Fibroblast of skin of abdomen (primary cell): ENCODE results near the gene MAP1LC3A. TPM values are rescaled to one million over a fixed set of nuclear protein-coding genes. Genes with fewer than 3 reads are reported as not detected.
"Not testable (repeated sequence)": the region's sequence is repeated elsewhere in the genome, so short reads cannot be mapped to it uniquely, and the experiment has no call there.

Experiments
- DNase-seq: peaks from one replicate; pipeline ENCODE4 v3.0.0-alpha.2; 2013
- polyA plus RNA-seq, 2 experiments: library from polyadenylated mRNA; unstranded; fragments of 120-200 nt; gene quantifications; one replicate each; pipeline ENCODE4 v1.2.1, GENCODE V29; 2013; ENCODE audit not compliant: insufficient read length in 2 of 2

Gene MAP1LC3A
- polyA plus RNA-seq (2013, experiment 1 of 2; ENCODE audit: insufficient read length) = 50.9 TPM
- 55.6 TPM for polyA plus RNA-seq (2013, experiment 2 of 2; ENCODE audit: insufficient read length)

DNA sequence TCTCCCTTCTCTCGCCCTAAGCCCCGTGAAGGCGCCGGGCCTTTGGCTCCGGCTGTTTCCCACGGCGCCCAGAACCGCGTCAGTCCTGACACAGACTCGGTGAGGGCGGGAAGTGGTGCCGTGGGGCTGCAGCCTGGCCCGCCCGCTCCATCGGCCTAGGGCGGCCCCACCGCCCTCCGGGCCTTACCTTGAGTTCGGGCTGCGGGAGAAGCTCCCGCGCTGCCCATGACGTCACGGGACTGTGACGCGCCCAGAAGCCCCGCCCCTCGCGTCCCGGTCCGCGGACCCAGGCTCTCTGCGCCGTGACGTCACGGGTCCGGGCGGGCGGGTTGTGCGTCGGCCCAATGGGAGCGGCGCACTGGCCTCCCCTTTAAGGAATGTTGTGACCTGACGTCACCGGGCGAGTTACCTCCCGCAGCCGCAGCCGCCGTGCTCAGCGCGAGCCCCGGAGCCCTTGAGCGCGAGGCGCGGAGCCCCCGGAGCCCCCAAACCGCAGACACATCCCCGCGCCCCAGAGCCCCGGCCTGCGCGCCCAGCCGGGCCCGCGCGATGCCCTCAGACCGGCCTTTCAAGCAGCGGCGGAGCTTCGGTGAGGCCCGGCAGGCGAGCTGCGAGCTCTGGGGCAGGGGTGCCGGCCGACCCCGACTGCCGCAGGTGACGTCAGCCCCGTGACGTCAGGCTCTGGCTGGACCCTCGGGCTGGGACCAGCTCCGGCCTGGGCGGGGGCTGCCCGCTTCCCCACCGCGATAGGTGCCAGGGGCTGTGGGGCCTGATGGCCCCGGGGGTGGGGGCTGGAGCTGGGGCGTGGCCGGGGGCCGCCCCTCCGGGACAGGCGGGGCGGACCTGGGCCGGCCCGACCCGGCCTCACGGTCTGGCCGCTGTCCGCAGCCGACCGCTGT, at the start of gene MAP1LC3A:
MAP1LC3A (plus strand) TSS at position 399 of the 899 bp plus-strand sequence; CDS start at position 550, 151 bp downstream.
- DNase-seq = peak; percentile 98

DNA sequence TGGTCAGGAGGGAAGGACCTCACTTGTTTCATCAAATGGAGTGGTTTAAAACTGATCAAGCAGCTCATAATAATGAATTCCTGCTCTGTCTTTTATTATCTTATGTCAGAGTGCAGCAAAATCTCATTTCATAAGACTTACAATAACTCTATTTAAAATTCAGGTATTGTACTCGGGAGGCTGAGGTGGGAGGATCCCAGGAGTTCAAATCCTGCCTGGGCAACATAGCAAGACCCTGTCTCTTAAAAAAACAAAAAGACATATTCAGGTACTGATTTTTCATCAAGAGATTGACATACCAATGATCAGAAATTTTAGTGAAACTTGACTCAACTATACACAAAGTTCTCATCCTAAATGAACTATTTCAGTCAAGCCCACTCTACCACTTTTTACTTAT, 47.9 kb upstream of the MAP1LC3A start:
- no peak for DNase-seq

DNA sequence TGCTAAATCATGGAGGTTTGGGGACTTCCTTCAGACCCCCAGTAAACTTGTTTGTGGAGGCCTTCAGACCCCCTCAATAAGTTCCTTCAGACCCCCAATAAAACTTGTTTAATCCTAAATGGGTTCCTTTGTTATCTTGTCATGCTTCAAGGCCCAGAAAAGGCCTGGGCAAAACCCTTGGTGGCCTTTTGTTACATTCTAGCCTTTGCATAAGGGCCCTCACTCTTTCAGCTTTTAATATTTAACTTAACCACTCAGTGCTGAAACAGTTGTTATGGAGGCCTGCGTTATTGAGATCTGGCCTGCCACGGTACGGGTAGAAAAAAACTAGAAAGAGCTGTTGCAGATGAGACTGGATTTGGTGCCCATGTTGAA, 46.6 kb upstream of the MAP1LC3A start:
- no peak for DNase-seq

DNA sequence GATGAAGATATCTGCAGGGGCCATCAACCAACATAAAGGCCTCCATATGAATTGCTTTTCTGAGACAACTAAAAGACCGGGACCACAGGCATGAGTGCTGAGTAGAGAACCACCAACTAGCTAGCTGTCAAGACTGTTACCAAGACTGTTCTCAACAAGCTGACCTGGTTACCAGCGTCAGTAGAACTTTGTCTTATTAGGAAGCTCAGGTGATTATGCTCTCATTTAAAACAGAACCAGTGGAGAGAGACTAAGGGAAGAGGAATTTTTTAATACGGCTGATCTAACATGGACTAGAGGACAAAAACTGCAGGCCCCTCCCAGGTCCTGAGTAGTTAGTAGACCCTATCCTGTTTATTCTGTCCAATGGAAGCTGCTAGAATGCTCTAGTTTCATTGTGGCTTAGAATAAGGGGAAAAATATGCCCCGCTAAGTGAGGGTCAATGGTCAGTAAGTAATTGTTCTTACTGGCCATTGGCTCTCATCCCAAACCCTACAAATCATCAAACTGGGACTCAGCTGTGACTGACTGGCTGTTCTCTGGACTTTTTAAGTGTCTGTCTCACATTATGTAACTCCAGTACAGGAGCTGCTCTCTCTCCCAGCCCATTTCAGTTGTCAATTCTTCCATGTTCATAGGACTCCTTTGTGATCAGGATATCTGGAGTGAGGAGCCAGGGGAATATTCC, 46.1 kb upstream of the MAP1LC3A start:
- DNase-seq = no peak

DNA sequence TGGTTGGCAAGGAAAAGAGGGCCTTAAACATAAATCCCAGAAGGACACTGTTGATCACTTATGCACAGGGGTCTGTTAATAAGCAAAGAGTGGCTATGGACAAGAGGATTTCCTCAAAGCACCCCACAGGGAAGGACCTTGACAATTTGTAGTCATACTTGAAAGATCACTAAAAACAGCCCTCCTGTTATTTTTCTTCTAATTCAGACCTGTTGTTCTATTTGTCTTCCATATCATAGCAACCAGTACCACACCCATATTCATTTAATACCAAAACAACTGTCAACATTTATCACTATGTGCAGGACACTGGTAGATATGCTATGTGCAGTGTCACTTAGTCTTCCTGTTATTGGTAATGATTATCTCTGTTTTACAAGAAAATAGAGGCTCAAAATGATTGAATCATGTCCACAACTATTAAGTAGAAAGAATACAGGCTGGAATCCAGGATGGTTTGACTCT, 45.5 kb upstream of the MAP1LC3A start:
- no peak for DNase-seq

DNA sequence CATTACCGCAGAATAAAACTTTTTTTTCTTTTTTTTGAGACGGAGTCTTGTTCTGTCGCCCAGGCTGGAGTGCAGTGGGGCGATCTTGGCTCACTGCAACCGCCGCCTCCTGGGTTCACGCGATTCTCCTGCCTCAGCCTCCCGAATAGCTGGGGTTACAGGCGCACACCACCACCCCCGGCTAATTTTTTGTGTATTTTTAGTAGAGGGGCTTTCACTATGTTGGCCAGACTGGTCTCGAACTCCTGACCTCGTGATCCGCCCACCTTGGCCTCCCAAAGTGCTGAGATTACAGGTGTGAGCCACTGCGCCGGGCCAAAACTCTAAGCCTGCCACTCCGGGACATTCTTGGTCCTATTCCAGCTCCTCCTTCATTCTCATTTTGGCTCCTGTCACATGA, 44.5 kb upstream of the MAP1LC3A start:
- not testable (repeated sequence) for DNase-seq

DNA sequence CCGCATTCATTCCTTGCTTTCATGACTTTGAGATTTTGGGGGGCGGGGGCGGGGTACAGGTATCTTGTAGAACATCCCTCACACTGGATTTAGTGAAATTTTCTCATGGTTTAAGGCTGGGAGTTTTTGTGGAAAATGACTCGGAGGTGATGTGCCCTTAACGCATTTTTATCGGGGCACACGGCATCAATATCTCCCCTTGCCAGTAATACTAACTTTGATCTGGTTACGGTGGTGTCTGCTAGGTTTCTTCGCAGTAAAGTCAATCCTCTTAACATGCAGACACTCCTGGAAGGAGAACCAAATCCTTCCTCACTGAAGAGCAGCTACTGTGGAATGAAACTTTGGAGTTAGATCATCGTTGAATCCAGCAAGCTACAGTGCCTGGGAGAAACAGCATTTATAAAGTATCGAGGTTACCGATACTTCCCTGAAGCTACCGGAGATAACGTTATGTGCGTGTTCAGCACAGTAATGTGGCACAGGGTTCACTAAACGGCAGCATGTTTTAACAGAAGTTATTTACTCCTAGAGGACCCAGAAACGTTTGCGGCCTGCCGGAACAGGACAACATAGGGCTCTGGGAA, 43.5 kb upstream of the MAP1LC3A start:
- DNase-seq = peak; percentile 5

DNA sequence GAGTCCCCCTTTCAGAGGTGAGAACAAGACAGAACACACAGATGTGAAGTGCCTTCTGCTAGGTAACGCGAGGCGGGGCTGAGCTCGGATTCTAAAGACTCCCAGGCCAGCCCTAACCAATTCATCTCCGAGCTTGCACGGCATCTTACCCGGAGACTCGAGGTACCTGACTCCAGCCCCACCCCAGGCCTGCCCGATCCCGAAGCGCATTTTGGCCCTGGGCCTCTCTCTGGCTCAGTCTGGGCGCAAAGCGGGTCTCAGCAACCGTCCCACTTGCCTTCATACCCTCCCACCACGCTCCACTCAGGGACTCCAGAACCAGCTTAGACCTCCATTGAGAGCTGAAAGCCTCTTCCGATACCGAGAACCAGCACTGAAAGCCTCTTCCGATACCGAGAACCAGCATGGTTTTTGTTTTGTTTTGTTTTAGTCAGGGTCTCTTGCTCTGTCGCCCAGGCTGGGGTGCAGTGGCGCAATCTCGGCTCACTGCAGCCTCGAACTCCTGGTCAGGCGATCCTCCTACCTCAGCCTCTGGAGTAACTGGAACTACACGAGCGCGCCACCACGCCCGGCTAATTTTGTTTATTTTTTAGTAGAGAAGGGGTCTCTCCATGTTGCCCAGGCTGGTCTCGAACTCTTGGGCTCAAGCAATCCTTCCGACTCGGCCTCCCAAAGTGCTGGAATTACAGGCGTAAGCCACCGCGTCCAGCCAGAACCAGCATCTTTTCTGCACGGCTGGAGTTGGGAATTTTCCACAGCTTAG, 42.9 kb upstream of the MAP1LC3A start:
- DNase-seq = peak; percentile 37

DNA sequence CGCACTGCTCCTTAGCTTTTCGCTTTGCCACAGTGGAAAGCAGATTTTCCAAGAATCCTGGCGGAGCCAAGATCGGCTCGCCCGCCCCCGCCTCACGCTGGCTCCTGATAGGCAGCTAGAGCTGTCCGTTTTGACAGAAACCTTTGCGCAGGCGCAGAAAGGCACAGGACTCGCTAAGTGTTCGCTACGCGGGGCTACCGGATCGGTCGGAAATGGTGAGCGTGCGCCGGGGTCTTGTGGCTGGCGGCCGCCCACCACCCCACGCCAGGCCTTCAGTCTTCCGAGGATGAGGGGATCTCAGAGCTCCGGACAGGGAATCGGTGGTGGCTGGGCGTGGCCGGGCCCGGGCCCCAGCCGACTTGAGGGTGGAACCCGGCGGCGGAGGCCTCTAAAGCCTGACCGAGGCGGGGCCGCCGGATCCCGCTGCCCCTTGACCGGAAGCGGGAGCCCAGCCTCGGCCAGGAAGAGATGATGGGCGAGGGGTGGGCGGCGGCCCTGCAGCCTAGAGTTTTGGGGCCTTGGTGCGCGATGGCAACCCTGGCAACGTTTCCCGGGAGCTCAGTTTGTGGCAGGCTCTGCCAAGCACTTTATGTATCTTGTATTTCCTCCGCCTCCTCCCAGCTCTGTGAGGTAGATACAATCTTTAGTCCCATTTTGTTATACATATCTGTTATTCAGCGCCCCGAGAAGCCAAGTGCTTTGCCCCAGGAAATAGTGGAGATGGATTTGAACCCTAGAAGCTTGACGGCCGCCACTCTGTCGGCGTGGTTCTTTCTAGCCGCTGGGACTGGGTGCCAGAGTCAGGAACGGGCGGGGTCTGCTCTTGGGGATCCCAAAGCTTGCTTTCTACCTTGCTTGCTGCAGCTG, 42.0 kb upstream of the MAP1LC3A start, which contains the start of gene DYNLRB1:
DYNLRB1 (plus strand) TSS at position 176 of the 867 bp plus-strand sequence; CDS start at position 213, 37 bp downstream.
- peak; percentile 96 for DNase-seq

DNA sequence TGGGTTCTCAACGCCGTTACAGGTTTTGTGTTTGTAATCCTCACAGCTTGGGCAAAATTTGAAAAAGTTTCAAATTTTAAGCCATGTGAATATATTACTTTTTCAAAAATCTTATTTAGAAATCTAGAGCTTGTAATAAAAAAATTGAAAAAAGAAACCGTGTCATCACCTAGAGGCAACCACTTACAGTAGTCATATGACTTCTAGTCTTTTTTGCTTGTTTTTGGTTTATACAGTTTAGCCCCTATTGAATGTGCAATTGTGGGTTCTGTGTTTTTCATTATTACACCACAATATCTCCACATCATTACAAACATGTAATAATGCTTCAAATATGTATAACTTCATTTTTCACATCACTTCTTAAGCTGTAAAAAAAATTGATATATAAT, 41.4 kb upstream of the MAP1LC3A start:
- peak; percentile 1 for DNase-seq

DNA sequence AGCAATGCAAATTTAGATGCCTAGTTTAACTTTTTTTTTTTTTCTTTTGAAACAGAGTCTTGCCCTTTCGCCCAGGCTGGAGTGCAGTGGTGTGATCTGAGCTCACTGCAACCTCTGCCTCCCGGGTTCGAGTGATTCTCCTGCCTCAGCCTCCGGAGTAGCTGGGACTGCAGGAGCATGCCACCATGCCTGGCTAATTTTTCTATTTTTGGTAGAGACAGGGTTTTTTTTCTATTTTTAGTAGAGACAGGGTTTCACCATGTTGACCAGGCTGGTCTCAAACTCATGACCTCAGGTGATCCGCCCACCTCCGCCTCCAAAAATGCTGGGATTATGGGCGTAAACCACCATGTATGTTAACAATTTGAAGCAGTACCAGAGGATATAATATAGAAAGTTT, 39.7 kb upstream of the MAP1LC3A start:
- DNase-seq = not testable (repeated sequence)

DNA sequence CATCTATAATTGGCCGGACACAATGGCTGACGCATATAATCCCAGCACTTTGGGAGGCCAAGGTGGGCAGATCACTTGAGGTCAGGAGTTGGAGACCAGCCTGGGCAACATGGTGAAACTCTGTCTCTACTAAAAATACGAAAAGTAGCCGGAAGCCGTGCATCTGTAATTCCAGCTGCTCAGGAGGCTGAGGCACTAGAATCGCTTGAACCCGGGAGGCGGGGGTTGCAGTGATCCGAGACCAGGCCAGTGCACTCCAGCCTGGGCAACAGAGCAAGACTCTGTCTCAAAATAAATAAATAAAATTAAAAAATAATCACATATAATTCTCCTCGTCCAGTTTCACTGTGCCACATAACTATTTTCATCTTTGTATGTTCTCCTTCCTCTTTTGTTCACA, 38.7 kb upstream of the MAP1LC3A start:
- DNase-seq = not testable (repeated sequence)

DNA sequence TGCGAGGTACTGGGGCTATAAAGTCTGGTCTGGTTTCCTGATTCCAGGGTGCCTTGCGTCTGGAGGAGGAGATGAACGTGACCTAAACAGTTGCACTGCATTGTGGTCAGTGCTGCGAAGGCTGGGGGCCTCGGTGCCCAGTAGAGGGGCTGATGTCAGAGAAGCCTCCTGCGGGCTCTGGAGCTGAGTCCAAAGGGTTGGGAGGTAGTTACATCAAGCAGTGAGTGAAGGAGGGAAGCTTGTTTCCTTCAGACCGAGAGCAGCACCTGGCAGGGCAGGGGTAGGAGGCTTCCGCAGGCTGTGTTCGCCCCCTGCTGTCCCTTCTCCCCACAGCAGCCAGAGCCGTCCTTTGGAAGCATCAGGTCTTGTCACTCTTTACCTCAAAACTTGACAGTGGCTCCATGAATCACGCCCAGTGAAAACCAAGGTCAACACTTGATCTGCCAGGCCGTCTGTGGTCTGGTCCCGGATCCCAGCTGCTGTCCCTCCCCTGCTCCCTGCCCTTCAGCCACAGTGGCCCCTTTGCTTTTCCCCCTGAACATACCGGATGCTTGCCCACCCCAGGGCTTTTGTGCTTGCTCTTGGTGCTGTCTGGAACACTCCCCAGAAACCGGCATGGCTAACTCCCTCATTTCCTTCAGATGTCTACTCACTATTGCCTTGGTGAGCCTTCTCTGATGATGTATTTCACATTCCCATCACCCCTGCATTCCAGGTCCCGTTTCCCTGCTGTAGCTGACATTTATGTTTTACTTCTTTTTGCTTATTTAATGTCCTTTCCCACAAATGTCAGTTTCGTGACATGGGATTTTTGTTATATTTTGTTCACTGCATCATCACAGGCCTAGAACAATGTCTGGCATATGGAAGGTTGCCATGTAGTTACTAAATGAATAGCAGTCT, 35.3 kb upstream of the MAP1LC3A start:
- peak; percentile 57 for DNase-seq

DNA sequence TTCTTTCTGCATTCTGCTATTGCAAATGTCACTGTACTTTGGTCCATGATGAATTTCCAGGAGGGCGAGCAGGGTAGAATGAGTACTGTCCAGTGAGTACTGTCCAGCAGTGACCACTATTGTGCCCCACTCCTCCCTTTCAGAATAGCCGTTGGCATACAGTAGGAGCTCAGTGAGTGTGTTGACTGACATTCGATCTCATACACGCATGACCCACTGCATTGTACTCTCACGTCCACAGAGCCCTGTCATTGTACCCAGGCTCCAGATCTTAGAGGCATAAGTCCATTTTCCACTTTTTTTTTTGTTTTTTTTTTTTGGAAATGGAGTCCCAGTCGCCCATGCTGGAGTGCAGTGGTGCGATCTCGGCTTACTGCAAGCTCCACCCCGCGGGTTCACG, 34.1 kb upstream of the MAP1LC3A start:
- no peak for DNase-seq

DNA sequence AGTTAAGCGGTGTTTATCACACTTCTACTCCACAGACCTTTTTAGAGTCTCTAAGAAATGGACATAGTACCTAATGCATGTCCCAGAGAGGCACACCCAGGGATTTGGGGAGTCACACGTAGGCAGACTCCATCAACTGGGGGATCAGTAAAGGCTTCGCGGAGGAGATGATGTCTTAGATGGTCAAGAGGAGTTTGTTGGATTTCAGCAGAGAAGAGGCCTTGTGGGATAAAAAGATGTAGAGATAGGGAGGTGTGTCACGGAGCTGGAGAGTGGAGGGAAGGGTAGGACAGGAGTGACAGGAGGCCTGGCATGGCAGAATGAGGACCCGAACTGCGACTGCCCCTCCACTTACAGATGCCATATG, 33.2 kb upstream of the MAP1LC3A start:
- DNase-seq = no peak

DNA sequence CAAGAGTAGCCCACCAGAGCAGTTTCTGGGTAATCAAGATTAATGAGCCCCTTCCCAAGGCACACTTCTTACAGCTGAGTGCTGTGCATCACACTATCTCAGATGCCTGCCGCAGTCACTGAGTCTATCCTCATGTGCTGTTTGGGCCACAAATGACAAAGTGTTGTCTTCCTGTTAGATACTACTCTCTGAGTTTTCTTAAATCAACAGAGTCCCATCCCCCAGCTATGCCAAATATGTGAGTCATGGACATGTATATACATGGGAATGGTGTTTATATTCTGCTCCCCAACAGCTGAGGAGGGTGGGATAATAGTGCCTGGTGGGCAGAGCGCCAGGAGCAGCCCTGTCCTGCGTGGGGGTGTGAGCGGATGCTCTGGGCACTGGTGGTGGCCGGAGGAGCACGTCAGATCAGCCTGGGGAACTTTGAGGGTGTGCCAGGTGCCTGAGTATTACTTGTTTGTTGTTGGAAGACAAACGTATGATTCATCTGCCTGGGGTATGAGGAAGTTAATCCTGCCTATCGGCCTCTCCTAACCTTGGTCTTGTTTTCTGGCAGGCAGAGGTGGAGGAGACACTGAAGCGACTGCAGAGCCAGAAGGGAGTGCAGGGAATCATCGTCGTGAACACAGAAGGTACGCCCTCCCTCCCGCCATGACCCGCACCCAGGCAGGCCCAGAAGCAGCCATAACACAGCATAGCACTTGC, 32.7 kb upstream of the MAP1LC3A start:
- DNase-seq = peak; percentile 92

DNA sequence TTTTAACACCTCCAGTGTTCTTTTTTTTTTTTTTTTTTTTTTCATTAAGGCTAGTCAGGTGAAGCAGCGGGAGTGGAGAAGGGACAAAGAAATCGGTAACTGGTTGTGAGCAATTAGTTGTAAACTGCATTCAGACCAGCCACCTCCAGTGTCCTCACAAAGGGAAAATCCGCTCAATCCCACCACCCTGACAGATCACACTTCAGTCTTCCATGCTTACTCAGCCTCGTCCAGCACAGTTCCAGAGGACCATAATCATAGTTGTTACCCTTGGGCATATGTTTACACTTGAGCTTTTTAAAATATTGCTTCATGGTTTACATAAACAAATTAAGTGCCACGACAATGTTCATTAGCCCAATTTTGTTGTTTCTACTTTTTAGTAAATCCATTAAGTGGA, 32.1 kb upstream of the MAP1LC3A start:
- DNase-seq = no peak

DNA sequence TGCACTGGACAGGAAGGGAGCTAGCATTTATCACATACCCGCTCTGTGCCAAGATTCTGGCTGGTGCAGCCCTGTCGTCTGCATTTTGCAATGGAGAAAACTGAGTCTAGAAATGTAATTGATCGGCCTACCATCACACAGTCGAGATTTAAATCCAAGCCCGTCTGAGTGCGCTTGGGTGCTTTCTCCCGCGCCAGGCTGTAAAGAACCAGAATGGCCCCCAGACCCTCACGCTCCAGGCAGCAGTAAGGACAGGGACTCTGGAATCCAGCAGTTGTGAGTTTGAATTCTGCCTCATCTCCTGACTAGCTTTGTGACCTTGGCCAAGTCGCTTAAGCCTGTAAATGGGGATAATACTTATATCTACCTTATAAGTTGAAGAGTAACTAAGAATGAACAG, 31.5 kb upstream of the MAP1LC3A start:
- no peak for DNase-seq

DNA sequence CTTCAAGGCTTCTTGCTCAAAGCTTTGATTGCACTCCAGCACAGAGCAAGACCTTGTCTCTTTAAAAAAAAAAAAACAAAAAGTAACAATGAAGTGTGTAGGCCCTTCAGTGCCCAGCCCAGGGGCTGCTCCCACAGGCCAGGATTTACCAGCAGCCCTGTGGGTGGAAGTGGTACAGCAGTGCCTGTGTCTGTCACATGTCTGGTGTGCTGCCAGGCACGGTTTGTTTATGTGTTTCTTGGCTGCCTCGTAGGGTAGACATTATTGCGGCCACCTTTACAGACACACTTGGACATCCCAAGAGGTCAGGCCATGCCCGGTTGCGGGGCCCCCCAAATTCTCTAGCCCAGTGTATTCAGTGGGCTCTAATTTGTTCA, 29.6 kb upstream of the MAP1LC3A start:
- DNase-seq = no peak

DNA sequence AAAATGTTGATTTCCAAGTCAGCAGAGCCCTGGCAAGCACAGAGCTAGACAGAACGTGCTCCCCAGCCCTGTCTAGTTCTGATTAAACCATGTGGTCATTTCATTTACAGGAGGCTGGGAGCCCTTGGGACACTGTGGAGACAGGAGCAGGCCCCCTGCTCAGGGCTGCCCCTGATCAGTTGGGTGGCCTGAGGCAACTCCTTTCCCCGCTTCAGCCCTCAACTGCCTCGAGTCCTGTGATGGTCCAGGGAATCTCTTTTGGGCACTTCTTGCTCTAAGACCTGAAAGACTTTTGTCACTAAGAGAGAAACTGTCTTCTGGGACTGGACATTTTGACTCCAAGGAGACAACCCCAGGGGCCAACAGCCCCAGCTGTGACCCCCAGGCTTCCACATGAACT, 28.8 kb upstream of the MAP1LC3A start:
- DNase-seq = no peak
